Measurements from ENCODE around the gene LRP3. TPM values are rescaled to one million over a fixed set of nuclear protein-coding genes. Genes with fewer than 3 reads are reported as not detected.

Gene LRP3
- total and polyA plus RNA-seq, 2 of the 13 experiments (the other 11 are each of a cell fraction or from before 2014, with no cell fraction given), result 17.6 to 51.6 TPM

DNA sequence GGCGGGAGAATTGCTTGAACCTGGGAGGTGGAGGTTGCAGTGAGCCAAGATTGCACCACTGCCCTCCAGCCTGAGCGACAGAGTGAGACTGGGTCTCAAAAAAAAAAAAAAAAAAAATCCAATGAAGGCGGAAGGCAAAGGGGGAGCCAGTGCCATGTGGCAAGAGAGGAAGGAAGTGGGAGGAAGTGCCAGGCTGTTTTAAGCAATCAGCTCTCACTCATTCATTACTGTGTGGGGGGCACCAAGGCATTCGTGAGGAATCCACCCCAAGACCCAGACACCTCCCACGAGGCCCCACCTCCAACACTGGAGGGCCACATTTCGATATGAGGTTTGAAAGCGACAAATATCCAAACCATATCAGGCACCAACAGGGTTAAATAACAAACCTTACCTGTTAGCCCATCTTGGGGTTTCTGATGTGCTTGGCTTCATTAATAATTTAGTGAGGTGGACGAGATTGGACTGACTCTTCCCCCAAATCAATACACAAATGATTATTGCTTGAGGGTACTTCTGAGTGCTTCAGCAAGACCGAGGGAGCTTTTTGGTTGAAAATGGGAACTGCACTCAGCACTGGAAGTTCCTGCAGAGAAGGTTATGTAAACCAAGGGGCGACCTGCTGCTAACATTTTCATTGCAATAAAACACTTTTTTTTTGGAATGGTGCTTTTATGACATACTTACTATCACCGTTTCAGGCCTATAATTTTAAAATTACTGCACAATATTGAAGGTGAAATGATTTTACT lies 7.5 kb upstream of the LRP3 start:
- no TSS peak for BruUV-seq (replicated peaks)
- H3K9ac ChIP-seq (ENCODE audit: insufficient read depth, low read depth, low read length), result no peak overlapping the region
- H2AFZ ChIP-seq (ENCODE audit: low read length), result no peak overlapping the region
- in situ Hi-C loops (cut with HindIII; ENCODE audit: extremely low pct_ligation_motif_present, low pct_unique_long_range_greater_than_20kb), result no loop called here
- no peaks in the 10 kb centered on the region for H4K20me1 ChIP-seq (ENCODE audit: insufficient read depth, low read length)
- H3K36me3 ChIP-seq (replicated peaks in 1 of 2; ENCODE audit: control insufficient read depth in 1 of 2, insufficient read depth in 2 of 2, low read length in 2 of 2), result no peaks in the 10 kb centered on the region
- no peak overlapping the region for H3K4me3 ChIP-seq (replicated peaks in 1 of 3; ENCODE audit: insufficient read depth in 1 of 3, low read depth in 2 of 3, low read length in 3 of 3)
- POLR2A ChIA-PET, result no interaction called here
- FAIRE-seq (no peak), ATAC-seq (no peak), DNase-seq (ENCODE audit: low spot score) (no peak)
- H3K9me3 ChIP-seq (ENCODE audit: low read length), result no peaks in the 10 kb centered on the region
- WGBS (ENCODE audit: low lambda C conversion rate), result 32% methylated on average over 10 of the region's 11 CpGs
- H3K4me1 ChIP-seq (ENCODE audit: insufficient read depth, low read length), result no peaks in the 10 kb centered on the region
- CTCF ChIA-PET (ENCODE audit: low intra/inter-chr PET ratio, low total read pairs), result no interaction called here
- peaks cover 2 to 9% of the 10 kb centered on the region in 2 experiments; a peak in 1 of 5 replicates for H3K27me3 ChIP-seq (ENCODE audit: control insufficient read depth in 1 of 2, insufficient read depth in 2 of 2, low read length in 2 of 2)
- no peak overlapping the region for H3K4me2 ChIP-seq (ENCODE audit: low read depth, low read length)
- TF ChIP-seq ELF1 (CRISPR knock-in tag; IDR thresholded peaks at IDR 0.05), result no peak
- no peak for TF ChIP-seq ZNF672 (CRISPR knock-in tag; IDR thresholded peaks at IDR 0.05)
- TF ChIP-seq, protein P1, sequence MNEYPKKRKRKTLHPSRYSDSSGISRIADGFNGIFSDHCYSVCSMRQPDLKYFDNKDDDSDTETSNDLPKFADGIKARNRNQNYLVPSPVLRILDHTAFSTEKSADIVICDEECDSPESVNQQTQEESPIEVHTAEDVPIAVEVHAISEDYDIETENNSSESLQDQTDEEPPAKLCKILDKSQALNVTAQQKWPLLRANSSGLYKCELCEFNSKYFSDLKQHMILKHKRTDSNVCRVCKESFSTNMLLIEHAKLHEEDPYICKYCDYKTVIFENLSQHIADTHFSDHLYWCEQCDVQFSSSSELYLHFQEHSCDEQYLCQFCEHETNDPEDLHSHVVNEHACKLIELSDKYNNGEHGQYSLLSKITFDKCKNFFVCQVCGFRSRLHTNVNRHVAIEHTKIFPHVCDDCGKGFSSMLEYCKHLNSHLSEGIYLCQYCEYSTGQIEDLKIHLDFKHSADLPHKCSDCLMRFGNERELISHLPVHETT (CRISPR knock-in tag; conservative IDR thresholded peaks at IDR 0.05), result no peak
- TF ChIP-seq REL (CRISPR knock-in tag; conservative IDR thresholded peaks at IDR 0.05), result no peak
- TF ChIP-seq, protein P2, sequence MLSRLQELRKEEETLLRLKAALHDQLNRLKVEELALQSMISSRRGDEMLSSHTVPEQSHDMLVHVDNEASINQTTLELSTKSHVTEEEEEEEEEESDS (CRISPR knock-in tag; IDR thresholded peaks at IDR 0.05; ENCODE audit: borderline replicate concordance), result no peak
- no peak for TF ChIP-seq ADNP (CRISPR knock-in tag; IDR thresholded peaks at IDR 0.05)
- no peak for TF ChIP-seq ZNF556 (CRISPR knock-in tag; IDR thresholded peaks at IDR 0.05; ENCODE audit: borderline replicate concordance)
- no peak for TF ChIP-seq STAG1 (CRISPR knock-in tag; IDR thresholded peaks at IDR 0.05)
- TF ChIP-seq, protein P3, sequence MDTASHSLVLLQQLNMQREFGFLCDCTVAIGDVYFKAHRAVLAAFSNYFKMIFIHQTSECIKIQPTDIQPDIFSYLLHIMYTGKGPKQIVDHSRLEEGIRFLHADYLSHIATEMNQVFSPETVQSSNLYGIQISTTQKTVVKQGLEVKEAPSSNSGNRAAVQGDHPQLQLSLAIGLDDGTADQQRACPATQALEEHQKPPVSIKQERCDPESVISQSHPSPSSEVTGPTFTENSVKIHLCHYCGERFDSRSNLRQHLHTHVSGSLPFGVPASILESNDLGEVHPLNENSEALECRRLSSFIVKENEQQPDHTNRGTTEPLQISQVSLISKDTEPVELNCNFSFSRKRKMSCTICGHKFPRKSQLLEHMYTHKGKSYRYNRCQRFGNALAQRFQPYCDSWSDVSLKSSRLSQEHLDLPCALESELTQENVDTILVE (CRISPR knock-in tag; IDR thresholded peaks at IDR 0.05), result no peak
- no peak for TF ChIP-seq HOXA7 (CRISPR knock-in tag; IDR thresholded peaks at IDR 0.05)
- H3K79me2 ChIP-seq (ENCODE audit: insufficient read depth, low read length), result no peaks in the 10 kb centered on the region
- intact Hi-C loops (cut with micrococcal nuclease; ENCODE audit: unreplicated experiment), result no loop called here
- no peak overlapping the region for H3K27ac ChIP-seq (ENCODE audit: extremely low read length, insufficient read depth, low read length)
